H1 (cell line): ENCODE results near the gene CDC42EP4.

Experiments used
- EGR1 ChIP-seq: IDR thresholded peaks from 2 replicates; pipeline ENCODE4 v1.6.1; 2011; ENCODE audit warnings: low read depth, low read length, borderline replicate concordance
- EP300 ChIP-seq, 2 experiments: IDR thresholded peaks; 1 replicate in 1 of 2; 2 replicates in 1 of 2; pipeline ENCODE4 v1.6.1; 2011 to 2012; ENCODE audit warnings: low read depth in 2 of 2, low read length in 2 of 2, mild to moderate bottlenecking in 2 of 2, borderline replicate concordance in 1 of 2, inconsistent platforms in 1 of 2, moderate library complexity in 1 of 2
- EZH2 ChIP-seq: fragments of 200-600 bp; sonication (generic); IDR thresholded peaks from 2 replicates; pipeline ENCODE4 v1.7.1; 2012; ENCODE audit warnings: low read depth, mild to moderate bottlenecking, moderate library complexity, low read length, inconsistent platforms; ENCODE audit not compliant: severe bottlenecking
- JUN ChIP-seq: IDR thresholded peaks from 2 replicates; pipeline ENCODE4 v1.6.1; 2011; ENCODE audit warnings: low read depth, mild to moderate bottlenecking, improper control_type of control experiment, low read length
- KDM5A ChIP-seq: fragments of 200-600 bp; IDR thresholded peaks from 2 replicates; pipeline ENCODE4 v1.7.1; 2012; ENCODE audit warnings: mild to moderate bottlenecking, low read length, inconsistent platforms, mixed read lengths
- POLR2A ChIP-seq, 2 experiments: IDR thresholded peaks; 1 replicate in 1 of 2; 2 replicates in 1 of 2; pipeline ENCODE4 v1.6.1; 2011; ENCODE audit warnings: low read depth in 2 of 2, low read length in 2 of 2, mild to moderate bottlenecking in 2 of 2; ENCODE audit errors: control extremely low read depth in 1 of 2
- POLR2AphosphoS5 ChIP-seq: IDR thresholded peaks from 2 replicates; pipeline ENCODE4 v1.6.1; 2011; ENCODE audit warnings: low read depth, low read length
- RAD21 ChIP-seq, 2 experiments: IDR thresholded peaks in 1 of 2; conservative IDR thresholded peaks in 1 of 2; 2 replicates each; pipeline ENCODE4 v1.6.1; 2011; ENCODE audit warnings: low read depth in 2 of 2, low read length in 2 of 2, improper control_type of control experiment in 1 of 2, inconsistent platforms in 1 of 2, mild to moderate bottlenecking in 1 of 2, moderate library complexity in 1 of 2
- RNF2 ChIP-seq: fragments of 200-900, 300-1000 bp; sonication (generic); IDR thresholded peaks from 2 replicates; pipeline ENCODE4 v1.7.1; 2016; ENCODE audit warnings: borderline replicate concordance, low read depth, mild to moderate bottlenecking, antibody characterized with exemption, low read length; ENCODE audit not compliant: poor library complexity, severe bottlenecking; ENCODE audit errors: missing control alignments
- SIN3A ChIP-seq, 2 experiments: IDR thresholded peaks in 1 of 2; conservative IDR thresholded peaks in 1 of 2; 2 replicates each; pipeline ENCODE4 v1.6.1; 2011 to 2012; ENCODE audit warnings: low read length in 2 of 2, improper control_type of control experiment in 1 of 2, low read depth in 1 of 2, mild to moderate bottlenecking in 1 of 2
- TCF12 ChIP-seq: IDR thresholded peaks from 2 replicates; pipeline ENCODE4 v1.6.1; 2011; ENCODE audit warnings: low read depth, mild to moderate bottlenecking, low read length
- TF ChIP-seq, protein P1 (sequence below), 3 experiments: IDR thresholded peaks; 1 replicate in 2 of 3; 2 replicates in 1 of 3; pipeline versions ENCODE4 v1.5.1 to v1.6.1; 2011; ENCODE audit warnings: low read length in 3 of 3, mild to moderate bottlenecking in 3 of 3, inconsistent platforms in 2 of 3, low read depth in 1 of 3, moderate library complexity in 1 of 3; ENCODE audit not compliant: insufficient read depth in 1 of 3; ENCODE audit errors: control extremely low read depth in 1 of 3
- TF ChIP-seq, protein P2 (sequence below): IDR thresholded peaks from 2 replicates; pipeline ENCODE4 v1.6.1; 2012; ENCODE audit warnings: inconsistent platforms

DNA sequence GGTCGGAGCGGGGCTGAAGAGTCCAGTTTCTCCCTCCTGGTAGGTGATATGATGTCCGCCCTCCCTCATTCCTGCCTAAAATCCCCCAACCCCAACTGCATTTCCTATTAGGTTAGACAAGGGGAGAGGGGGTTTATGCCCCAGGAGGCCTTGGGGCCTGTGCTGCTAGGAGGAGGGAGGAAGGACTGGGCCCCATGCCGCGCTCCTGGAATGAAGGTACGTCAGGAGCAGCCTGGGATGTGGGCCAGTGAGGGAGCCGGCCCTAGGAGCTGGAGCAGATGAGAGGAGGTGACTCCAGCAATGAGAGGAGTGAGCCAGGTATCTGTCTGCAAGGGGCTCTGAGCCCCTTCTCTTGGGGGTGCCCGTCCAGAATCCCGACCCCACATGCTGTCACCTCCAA lies 46.9 kb upstream of the CDC42EP4 start:
- TF ChIP-seq, protein P1, sequence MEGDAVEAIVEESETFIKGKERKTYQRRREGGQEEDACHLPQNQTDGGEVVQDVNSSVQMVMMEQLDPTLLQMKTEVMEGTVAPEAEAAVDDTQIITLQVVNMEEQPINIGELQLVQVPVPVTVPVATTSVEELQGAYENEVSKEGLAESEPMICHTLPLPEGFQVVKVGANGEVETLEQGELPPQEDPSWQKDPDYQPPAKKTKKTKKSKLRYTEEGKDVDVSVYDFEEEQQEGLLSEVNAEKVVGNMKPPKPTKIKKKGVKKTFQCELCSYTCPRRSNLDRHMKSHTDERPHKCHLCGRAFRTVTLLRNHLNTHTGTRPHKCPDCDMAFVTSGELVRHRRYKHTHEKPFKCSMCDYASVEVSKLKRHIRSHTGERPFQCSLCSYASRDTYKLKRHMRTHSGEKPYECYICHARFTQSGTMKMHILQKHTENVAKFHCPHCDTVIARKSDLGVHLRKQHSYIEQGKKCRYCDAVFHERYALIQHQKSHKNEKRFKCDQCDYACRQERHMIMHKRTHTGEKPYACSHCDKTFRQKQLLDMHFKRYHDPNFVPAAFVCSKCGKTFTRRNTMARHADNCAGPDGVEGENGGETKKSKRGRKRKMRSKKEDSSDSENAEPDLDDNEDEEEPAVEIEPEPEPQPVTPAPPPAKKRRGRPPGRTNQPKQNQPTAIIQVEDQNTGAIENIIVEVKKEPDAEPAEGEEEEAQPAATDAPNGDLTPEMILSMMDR (IDR thresholded peaks at IDR 0.05; ENCODE audit: control extremely low read depth in 1 of 3, insufficient read depth in 1 of 3, low read depth in 1 of 3, low read length in 3 of 3) = no peak
- TF ChIP-seq RNF2 (no peak), EZH2 (no peak), EP300 (IDR thresholded peaks at IDR 0.05; ENCODE audit: borderline replicate concordance in 1 of 2, low read depth in 2 of 2, low read length in 2 of 2) (no peak), POLR2AphosphoS5 (no peak), POLR2A (IDR thresholded peaks at IDR 0.05; ENCODE audit: control extremely low read depth in 1 of 2, low read depth in 2 of 2, low read length in 2 of 2) (no peak), JUN (no peak), EGR1 (no peak), SIN3A (conservative IDR thresholded peaks at IDR 0.05 in 1 of 2, IDR thresholded peaks at IDR 0.05 in 1 of 2; ENCODE audit: low read depth in 1 of 2, low read length in 2 of 2) (no peak), KDM5A (no peak), RAD21 (IDR thresholded peaks at IDR 0.05 in 1 of 2, conservative IDR thresholded peaks at IDR 0.05 in 1 of 2; ENCODE audit: low read depth in 2 of 2, low read length in 2 of 2) (no peak), TCF12 (no peak)
- TF ChIP-seq, protein P2, sequence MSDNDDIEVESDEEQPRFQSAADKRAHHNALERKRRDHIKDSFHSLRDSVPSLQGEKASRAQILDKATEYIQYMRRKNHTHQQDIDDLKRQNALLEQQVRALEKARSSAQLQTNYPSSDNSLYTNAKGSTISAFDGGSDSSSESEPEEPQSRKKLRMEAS = no peak
